HCT116 (cell line): Measurements from ENCODE around the gene PLCB4. TPM values are rescaled to one million over a fixed set of nuclear protein-coding genes. Genes with fewer than 3 reads are reported as not detected.

Experiments used
- ATAC-seq: fragments of 200-7000 bp; cut with Tn5 transposase; 2 replicates; pipeline ENCODE4 v1.9.1; 2020; ENCODE audit warnings: mild to moderate bottlenecking, moderate library complexity
- BruUV-seq: library from RNA; stranded (reverse); fragments of 400-500 nt; replicated peaks from 2 replicates; lab custom pipeline; 2021; lab: Mats Ljungman, UMichigan
- CTCF ChIA-PET: fragments of 300-600 bp; sonication (Branson Sonifier 250); formaldehyde crosslinking; loops from one replicate; lab custom pipeline; 2021; ENCODE audit warnings: antibody characterized with exemption; lab: Charles Lee
- POLR2A ChIA-PET: fragments of 300-600, 350-600 bp; sonication (Branson Sonifier 250); formaldehyde crosslinking; loops from one replicate; lab custom pipeline; 2021; ENCODE audit warnings: antibody characterized with exemption; lab: Charles Lee
- RAD21 ChIA-PET, 2 experiments: fragments of 300-600 bp; sonication (Branson Sonifier 250); formaldehyde crosslinking; loops; one replicate each; lab custom pipeline; 2023; ENCODE audit warnings: low total read pairs in 2 of 2; ENCODE audit not compliant: uncharacterized antibody in 2 of 2, unreplicated experiment in 2 of 2, low non-redundant PET in 1 of 2; lab: Charles Lee
- DNase-seq: peaks from one replicate; pipeline ENCODE4 v3.0.0-alpha.2; 2010; ENCODE audit warnings: low read depth, low spot score
- H2AFZ ChIP-seq: fragments of 200-600 bp; shearing (Covaris generic), sonication (generic); 2 replicates; pipeline ENCODE4 v1.6.1; 2017; ENCODE audit warnings: low read depth, mixed run types, mixed read lengths, antibody characterized with exemption, low read length; ENCODE audit not compliant: poor library complexity, severe bottlenecking
- H3K27ac ChIP-seq: 2 replicates; pipeline ENCODE4 v1.5.1; 2012; ENCODE audit warnings: low read depth, low read length
- H3K27me3 ChIP-seq: fragments of 200-600 bp; sonication (generic); 2 replicates; pipeline ENCODE4 v1.6.1; 2016; ENCODE audit warnings: mixed run types, low read length, mixed read lengths; ENCODE audit not compliant: insufficient read depth
- H3K36me3 ChIP-seq, 2 experiments: fragments of 200-500 bp in 1 of 2; fragments of 200-600 bp in 1 of 2; sonication (Bioruptor generic) in 1 of 2; sonication (generic) in 1 of 2; 2 replicates each; pipeline versions ENCODE4 v1.5.1 to v1.6.1; 2014 to 2016; ENCODE audit warnings: low read length in 2 of 2, inconsistent platforms in 1 of 2, mixed read lengths in 1 of 2, mixed run types in 1 of 2; ENCODE audit not compliant: insufficient read depth in 2 of 2, control insufficient read depth in 1 of 2
- H3K4me1 ChIP-seq, 2 experiments: fragments of 200-600 bp in 1 of 2; sonication (generic) in 1 of 2; 2 replicates each; pipeline versions ENCODE4 v1.5.1 to v1.6.1; 2012 to 2017; ENCODE audit warnings: low read length in 2 of 2, inconsistent platforms in 1 of 2, mild to moderate bottlenecking in 1 of 2, mixed read lengths in 1 of 2, mixed run types in 1 of 2, moderate library complexity in 1 of 2; ENCODE audit not compliant: insufficient read depth in 2 of 2, control insufficient read depth in 1 of 2
- H3K4me2 ChIP-seq: fragments of 200-600 bp; sonication (generic); 2 replicates; pipeline ENCODE4 v1.6.1; 2017; ENCODE audit warnings: mixed run types, low read length, mixed read lengths
- H3K4me3 ChIP-seq, 2 experiments: fragments of 200-600 bp in 1 of 2; sonication (generic) in 1 of 2; replicated peaks in 1 of 2; 2 replicates each; pipeline ENCODE4 v1.5.1; 2011 to 2016; ENCODE audit warnings: low read length in 2 of 2, control low read depth in 1 of 2, low read depth in 1 of 2, mild to moderate bottlenecking in 1 of 2, mixed read lengths in 1 of 2, mixed run types in 1 of 2
- H3K79me2 ChIP-seq: fragments of 200-600 bp; sonication (generic); 2 replicates; pipeline ENCODE4 v1.6.1; 2017; ENCODE audit warnings: mild to moderate bottlenecking, mixed run types, low read length, moderate library complexity, mixed read lengths; ENCODE audit not compliant: insufficient read depth
- H3K9ac ChIP-seq: fragments of 200-600 bp; sonication (generic); 2 replicates; pipeline ENCODE4 v1.6.1; 2016; ENCODE audit warnings: low read length, mixed read lengths
- H3K9me2 ChIP-seq: fragments of 200-600 bp; sonication (generic), shearing (Covaris generic); 2 replicates; pipeline ENCODE4 v1.6.1; 2017; ENCODE audit warnings: mixed run types, mild to moderate bottlenecking, moderate library complexity; ENCODE audit not compliant: insufficient read depth
- H3K9me3 ChIP-seq, 2 experiments: fragments of 200-500 bp in 1 of 2; fragments of 200-600 bp in 1 of 2; sonication (Bioruptor generic) in 1 of 2; sonication (generic) in 1 of 2; 2 replicates each; pipeline ENCODE4 v1.6.1; 2014 to 2017; ENCODE audit warnings: low read length in 2 of 2, mixed read lengths in 2 of 2, inconsistent platforms in 1 of 2, low read depth in 1 of 2, mild to moderate bottlenecking in 1 of 2, mixed run types in 1 of 2, moderate library complexity in 1 of 2; ENCODE audit not compliant: control insufficient read depth in 1 of 2, insufficient read depth in 1 of 2
- H4K20me1 ChIP-seq: fragments of 200-600 bp; sonication (generic), shearing (Covaris generic); 2 replicates; pipeline ENCODE4 v1.6.1; 2017; ENCODE audit warnings: mixed run types, mild to moderate bottlenecking, moderate library complexity; ENCODE audit not compliant: insufficient read depth
- CBX3 ChIP-seq: IDR thresholded peaks from 2 replicates; pipeline ENCODE4 v1.6.1; 2012; ENCODE audit warnings: low read depth
- CEBPB ChIP-seq: IDR thresholded peaks from 2 replicates; pipeline ENCODE4 v1.6.1; 2012; ENCODE audit warnings: low read depth
- ELF1 ChIP-seq: IDR thresholded peaks from 2 replicates; pipeline ENCODE4 v1.6.1; 2012; ENCODE audit warnings: low read depth, borderline replicate concordance
- EZH2 ChIP-seq: fragments of 200-600 bp; sonication (generic); IDR thresholded peaks from 2 replicates; pipeline ENCODE4 v1.6.1; 2017; ENCODE audit warnings: antibody characterized with exemption, mixed run types
- EZH2phosphoT487 ChIP-seq: fragments of 200-600 bp; IDR thresholded peaks from 2 replicates; pipeline ENCODE4 v1.6.1; 2018; ENCODE audit warnings: antibody characterized with exemption, borderline replicate concordance
- FOSL1 ChIP-seq: IDR thresholded peaks from 2 replicates; pipeline ENCODE4 v1.6.1; 2012; ENCODE audit warnings: low read depth
- JUND ChIP-seq: IDR thresholded peaks from 2 replicates; pipeline ENCODE4 v1.6.1; 2012
- RAD21 ChIP-seq: IDR thresholded peaks from 2 replicates; pipeline ENCODE4 v1.6.1; 2012; ENCODE audit warnings: low read depth, mild to moderate bottlenecking
- SIN3A ChIP-seq: IDR thresholded peaks from 2 replicates; pipeline ENCODE4 v1.6.1; 2012; ENCODE audit warnings: low read depth
- SP1 ChIP-seq: IDR thresholded peaks from 2 replicates; pipeline ENCODE4 v1.6.1; 2012; ENCODE audit warnings: low read depth
- YY1 ChIP-seq: IDR thresholded peaks from 2 replicates; pipeline ENCODE4 v1.6.1; 2011; ENCODE audit warnings: low read length, low read depth, moderate library complexity, mild to moderate bottlenecking; ENCODE audit not compliant: insufficient replicate concordance; ENCODE audit errors: extremely low read depth
- ZFX ChIP-seq: fragments of 450-650 bp; IDR thresholded peaks from 2 replicates; pipeline ENCODE4 v1.6.1; 2017
- ZNF274 ChIP-seq: fragments of 200-500 bp; sonication (Bioruptor generic); IDR thresholded peaks from 2 replicates; pipeline ENCODE4 v1.6.1; 2014; ENCODE audit warnings: mild to moderate bottlenecking, low read depth, low read length, inconsistent platforms
- intact Hi-C: fragments of 100-400 bp; cut with micrococcal nuclease; formaldehyde crosslinking; loops from 2 replicates; pipeline ENCODE4 v1.10.0; 2022
- total RNA-seq: library from RNA; stranded (reverse); gene quantifications from one replicate; pipeline ENCODE4 v1.2.1, GENCODE V29; 2021; ENCODE audit not compliant: unreplicated experiment
- TF ChIP-seq, protein P1 (sequence below): IDR thresholded peaks from 2 replicates; pipeline ENCODE4 v1.6.1; 2011; ENCODE audit warnings: mild to moderate bottlenecking, low read length, moderate library complexity; ENCODE audit not compliant: insufficient replicate concordance; ENCODE audit errors: extremely low read depth
- TF ChIP-seq, protein P2 (sequence below): IDR thresholded peaks from 2 replicates; pipeline ENCODE4 v1.6.1; 2012
- TF ChIP-seq, protein P3 (sequence below): IDR thresholded peaks from 2 replicates; pipeline ENCODE4 v1.6.1; 2012
- TF ChIP-seq, protein P4 (sequence below): IDR thresholded peaks from 2 replicates; pipeline ENCODE4 v1.6.1; 2012; ENCODE audit warnings: low read depth

The PLCB4 gene
- total RNA-seq, 1 experiment from 2014 or later: 2.5 TPM

DNA sequence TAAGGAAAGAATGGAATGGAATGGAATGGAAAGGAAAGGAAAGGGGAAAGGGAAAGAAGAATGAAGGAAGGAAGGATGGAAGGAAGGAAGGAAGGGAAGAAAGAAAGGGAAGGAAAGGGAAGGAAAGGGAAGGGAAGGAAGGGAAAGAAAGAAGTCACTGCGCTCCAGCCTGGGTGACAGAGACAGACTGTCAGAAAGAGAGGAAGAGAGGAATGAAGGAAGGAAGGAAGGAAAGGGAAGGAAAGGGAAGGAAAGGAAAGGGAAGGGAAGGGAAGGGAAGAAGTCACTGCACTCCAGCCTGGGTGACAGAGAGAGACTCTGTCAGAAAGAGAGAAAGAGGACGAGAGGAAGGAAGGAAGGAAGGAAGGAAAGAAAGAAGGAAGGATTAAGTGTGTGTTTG, 224.3 kb downstream of the PLCB4 start:
- Histone ChIP-seq H3K4me2 (no peak overlapping the region), H4K20me1 (no peaks in the 10 kb centered on the region), H3K9me2 (no peaks in the 10 kb centered on the region), H2AFZ (no peak overlapping the region), H3K9me3 (no peaks in the 10 kb centered on the region), H3K36me3 (no peaks in the 10 kb centered on the region), H3K27ac (no peak overlapping the region), H3K9ac (no peak overlapping the region), H3K79me2 (no peaks in the 10 kb centered on the region), H3K27me3 (no peaks in the 10 kb centered on the region), H3K4me1 (peaks cover 6% of the 10 kb centered on the region in 2 experiments; a peak in 2 of 4 replicates), H3K4me3 (no peak overlapping the region)
- ChIA-PET POLR2A (no interaction called here), CTCF (no interaction called here), RAD21 (interaction anchor here in 1 of 2 experiments (1.0 kb wide), 1 partner anchor 439 kb away, joined by 3 read pairs; no protein-coding TSS in a partner anchor)
- ATAC-seq (no peak), DNase-seq (no peak)
- TF ChIP-seq EZH2 (no peak), EZH2phosphoT487 (no peak), ZNF274 (no peak), SP1 (no peak), CEBPB (no peak), ELF1 (no peak), FOSL1 (no peak), CBX3 (no peak), JUND (no peak), RAD21 (no peak), SIN3A (no peak), ZFX (no peak), YY1 (no peak)
- TF ChIP-seq, protein P1, sequence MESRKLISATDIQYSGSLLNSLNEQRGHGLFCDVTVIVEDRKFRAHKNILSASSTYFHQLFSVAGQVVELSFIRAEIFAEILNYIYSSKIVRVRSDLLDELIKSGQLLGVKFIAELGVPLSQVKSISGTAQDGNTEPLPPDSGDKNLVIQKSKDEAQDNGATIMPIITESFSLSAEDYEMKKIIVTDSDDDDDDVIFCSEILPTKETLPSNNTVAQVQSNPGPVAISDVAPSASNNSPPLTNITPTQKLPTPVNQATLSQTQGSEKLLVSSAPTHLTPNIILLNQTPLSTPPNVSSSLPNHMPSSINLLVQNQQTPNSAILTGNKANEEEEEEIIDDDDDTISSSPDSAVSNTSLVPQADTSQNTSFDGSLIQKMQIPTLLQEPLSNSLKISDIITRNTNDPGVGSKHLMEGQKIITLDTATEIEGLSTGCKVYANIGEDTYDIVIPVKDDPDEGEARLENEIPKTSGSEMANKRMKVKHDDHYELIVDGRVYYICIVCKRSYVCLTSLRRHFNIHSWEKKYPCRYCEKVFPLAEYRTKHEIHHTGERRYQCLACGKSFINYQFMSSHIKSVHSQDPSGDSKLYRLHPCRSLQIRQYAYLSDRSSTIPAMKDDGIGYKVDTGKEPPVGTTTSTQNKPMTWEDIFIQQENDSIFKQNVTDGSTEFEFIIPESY: no peak
- TF ChIP-seq, protein P2, sequence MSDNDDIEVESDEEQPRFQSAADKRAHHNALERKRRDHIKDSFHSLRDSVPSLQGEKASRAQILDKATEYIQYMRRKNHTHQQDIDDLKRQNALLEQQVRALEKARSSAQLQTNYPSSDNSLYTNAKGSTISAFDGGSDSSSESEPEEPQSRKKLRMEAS: no peak
- TF ChIP-seq, protein P3, sequence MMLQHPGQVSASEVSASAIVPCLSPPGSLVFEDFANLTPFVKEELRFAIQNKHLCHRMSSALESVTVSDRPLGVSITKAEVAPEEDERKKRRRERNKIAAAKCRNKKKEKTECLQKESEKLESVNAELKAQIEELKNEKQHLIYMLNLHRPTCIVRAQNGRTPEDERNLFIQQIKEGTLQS: no peak
- TF ChIP-seq, protein P4, sequence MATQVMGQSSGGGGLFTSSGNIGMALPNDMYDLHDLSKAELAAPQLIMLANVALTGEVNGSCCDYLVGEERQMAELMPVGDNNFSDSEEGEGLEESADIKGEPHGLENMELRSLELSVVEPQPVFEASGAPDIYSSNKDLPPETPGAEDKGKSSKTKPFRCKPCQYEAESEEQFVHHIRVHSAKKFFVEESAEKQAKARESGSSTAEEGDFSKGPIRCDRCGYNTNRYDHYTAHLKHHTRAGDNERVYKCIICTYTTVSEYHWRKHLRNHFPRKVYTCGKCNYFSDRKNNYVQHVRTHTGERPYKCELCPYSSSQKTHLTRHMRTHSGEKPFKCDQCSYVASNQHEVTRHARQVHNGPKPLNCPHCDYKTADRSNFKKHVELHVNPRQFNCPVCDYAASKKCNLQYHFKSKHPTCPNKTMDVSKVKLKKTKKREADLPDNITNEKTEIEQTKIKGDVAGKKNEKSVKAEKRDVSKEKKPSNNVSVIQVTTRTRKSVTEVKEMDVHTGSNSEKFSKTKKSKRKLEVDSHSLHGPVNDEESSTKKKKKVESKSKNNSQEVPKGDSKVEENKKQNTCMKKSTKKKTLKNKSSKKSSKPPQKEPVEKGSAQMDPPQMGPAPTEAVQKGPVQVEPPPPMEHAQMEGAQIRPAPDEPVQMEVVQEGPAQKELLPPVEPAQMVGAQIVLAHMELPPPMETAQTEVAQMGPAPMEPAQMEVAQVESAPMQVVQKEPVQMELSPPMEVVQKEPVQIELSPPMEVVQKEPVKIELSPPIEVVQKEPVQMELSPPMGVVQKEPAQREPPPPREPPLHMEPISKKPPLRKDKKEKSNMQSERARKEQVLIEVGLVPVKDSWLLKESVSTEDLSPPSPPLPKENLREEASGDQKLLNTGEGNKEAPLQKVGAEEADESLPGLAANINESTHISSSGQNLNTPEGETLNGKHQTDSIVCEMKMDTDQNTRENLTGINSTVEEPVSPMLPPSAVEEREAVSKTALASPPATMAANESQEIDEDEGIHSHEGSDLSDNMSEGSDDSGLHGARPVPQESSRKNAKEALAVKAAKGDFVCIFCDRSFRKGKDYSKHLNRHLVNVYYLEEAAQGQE: no peak
- no TSS peak for BruUV-seq
- intact Hi-C loops: no loop called here
